Chondrocyte (in vitro differentiated cells): ENCODE data around the gene FAM43A. TPM values are rescaled to one million over a fixed set of nuclear protein-coding genes. Genes with fewer than 3 reads are reported as not detected.

Experiments used
- DNase-seq: peaks from one replicate; pipeline ENCODE4 v3.0.0; 2021; ENCODE audit warnings: mixed read lengths, low spot score
- H3K27ac Mint-ChIP-seq: one replicate; pipeline ENCODE4 v1.8.0; 2021; ENCODE audit warnings: mild to moderate bottlenecking, moderate library complexity, mixed read lengths; ENCODE audit not compliant: unreplicated experiment
- H3K27me3 Mint-ChIP-seq: 2 replicates; pipeline ENCODE4 v1.8.0; 2021; ENCODE audit warnings: low read depth, mixed read lengths
- H3K36me3 Mint-ChIP-seq: 2 replicates; pipeline ENCODE4 v1.8.0; 2021; ENCODE audit warnings: low read depth, mixed read lengths
- H3K4me1 Mint-ChIP-seq: 2 replicates; pipeline ENCODE4 v1.8.0; 2021; ENCODE audit warnings: low read depth, mild to moderate bottlenecking, mixed read lengths
- H3K4me3 Mint-ChIP-seq: one replicate; pipeline ENCODE4 v1.8.0; 2021; ENCODE audit warnings: mild to moderate bottlenecking, moderate library complexity, mixed read lengths; ENCODE audit not compliant: unreplicated experiment
- H3K9me3 Mint-ChIP-seq: 2 replicates; pipeline ENCODE4 v1.8.0; 2021; ENCODE audit warnings: low read depth, mixed read lengths
- long read RNA-seq: library from polyadenylated mRNA; stranded (forward); transcript quantifications from one replicate; pipeline ENCODE4 v2.0.0, GENCODE V29; 2021
- total RNA-seq: library from RNA; stranded (reverse); gene quantifications from 3 replicates; pipeline ENCODE4 v1.2.1, GENCODE V29; 2021
- TF ChIP-seq, protein P1 (sequence below): fragments of 200-600 bp; sonication (generic); IDR thresholded peaks from 2 replicates; pipeline ENCODE4 v1.5.0; 2021; ENCODE audit warnings: antibody characterized with exemption, mild to moderate bottlenecking, moderate library complexity

FAM43A gene, protein sequence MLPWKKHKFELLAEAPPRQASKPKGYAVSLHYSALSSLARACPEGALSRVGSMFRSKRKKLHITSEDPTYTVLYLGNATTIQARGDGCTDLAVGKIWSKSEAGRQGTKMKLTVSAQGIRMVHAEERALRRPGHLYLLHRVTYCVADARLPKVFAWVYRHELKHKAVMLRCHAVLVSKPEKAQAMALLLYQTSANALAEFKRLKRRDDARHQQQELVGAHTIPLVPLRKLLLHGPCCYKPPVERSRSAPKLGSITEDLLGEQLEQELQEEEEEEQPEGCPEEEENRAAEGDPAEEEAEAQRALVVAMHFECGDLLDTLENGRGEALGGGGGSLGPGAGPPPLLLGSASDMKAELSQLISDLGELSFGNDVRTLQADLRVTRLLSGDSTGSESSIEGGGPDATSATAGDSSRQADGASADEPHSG
- 22.8 to 25.3 TPM (median 25.1 TPM) in 3 replicates for total RNA-seq
- long read RNA-seq, transcript FAM43A-201 (1 exons, 2,494 nt), result major isoform, 57 of 58 reads
- long read RNA-seq, partial matches to known transcripts, result 0 of 58 reads
- long read RNA-seq, other reads (novel, unspliced or antisense), result 1 of 58 reads

DNA sequence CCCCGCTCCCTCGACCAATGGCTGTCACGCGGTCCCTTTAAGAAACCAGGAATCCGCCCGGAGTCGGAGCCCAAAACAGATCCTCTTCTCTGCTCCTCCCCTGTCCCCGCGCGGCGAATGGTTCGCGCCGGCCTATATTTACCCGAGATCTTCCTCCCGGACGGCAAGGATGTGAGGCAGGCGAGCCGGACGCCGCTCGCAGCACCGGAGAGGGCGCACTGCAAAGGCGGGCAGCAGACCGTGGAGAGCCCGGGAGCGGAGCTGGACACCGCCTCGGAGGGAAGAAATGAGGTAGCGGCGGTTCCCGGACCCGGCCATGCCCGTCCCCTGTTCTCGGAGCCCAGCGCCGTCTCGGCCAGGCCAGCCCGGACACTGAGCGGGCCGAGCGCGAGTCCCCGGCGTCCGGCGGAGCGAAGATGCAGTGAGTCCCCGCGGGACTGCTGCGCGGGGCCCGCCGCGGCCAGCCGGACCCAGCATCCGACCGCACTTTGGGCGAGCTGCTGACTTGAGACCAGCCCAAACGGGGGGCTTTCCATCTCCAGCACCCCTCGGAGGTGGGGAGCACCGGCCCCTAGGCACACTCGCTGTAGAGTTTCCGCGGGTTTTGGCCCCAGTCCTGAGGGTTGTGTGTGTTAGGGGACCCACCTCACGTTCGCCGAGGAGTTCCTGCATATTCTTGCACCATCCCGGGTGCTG lies at the start of gene FAM43A:
TSS of gene FAM43A (plus strand) at position 166 of the 696 bp plus-strand sequence. CDS start 944 bp downstream, outside the sequence.
- peaks cover 2% of the 10 kb centered on the region for H3K27me3 Mint-ChIP-seq
- H3K36me3 Mint-ChIP-seq, result peaks cover 3% of the 10 kb centered on the region
- DNase-seq, result peak; percentile 95
- H3K27ac Mint-ChIP-seq, result peak within 1 kb of the TSS; percentile 84
- H3K4me3 Mint-ChIP-seq, result peak within 1 kb of the TSS; percentile 91
- H3K9me3 Mint-ChIP-seq, result no peaks in the 10 kb centered on the region
- TF ChIP-seq, protein P1, sequence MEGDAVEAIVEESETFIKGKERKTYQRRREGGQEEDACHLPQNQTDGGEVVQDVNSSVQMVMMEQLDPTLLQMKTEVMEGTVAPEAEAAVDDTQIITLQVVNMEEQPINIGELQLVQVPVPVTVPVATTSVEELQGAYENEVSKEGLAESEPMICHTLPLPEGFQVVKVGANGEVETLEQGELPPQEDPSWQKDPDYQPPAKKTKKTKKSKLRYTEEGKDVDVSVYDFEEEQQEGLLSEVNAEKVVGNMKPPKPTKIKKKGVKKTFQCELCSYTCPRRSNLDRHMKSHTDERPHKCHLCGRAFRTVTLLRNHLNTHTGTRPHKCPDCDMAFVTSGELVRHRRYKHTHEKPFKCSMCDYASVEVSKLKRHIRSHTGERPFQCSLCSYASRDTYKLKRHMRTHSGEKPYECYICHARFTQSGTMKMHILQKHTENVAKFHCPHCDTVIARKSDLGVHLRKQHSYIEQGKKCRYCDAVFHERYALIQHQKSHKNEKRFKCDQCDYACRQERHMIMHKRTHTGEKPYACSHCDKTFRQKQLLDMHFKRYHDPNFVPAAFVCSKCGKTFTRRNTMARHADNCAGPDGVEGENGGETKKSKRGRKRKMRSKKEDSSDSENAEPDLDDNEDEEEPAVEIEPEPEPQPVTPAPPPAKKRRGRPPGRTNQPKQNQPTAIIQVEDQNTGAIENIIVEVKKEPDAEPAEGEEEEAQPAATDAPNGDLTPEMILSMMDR, result peak; percentile 62
- H3K4me1 Mint-ChIP-seq, result peaks cover 54% of the 10 kb centered on the region

DNA sequence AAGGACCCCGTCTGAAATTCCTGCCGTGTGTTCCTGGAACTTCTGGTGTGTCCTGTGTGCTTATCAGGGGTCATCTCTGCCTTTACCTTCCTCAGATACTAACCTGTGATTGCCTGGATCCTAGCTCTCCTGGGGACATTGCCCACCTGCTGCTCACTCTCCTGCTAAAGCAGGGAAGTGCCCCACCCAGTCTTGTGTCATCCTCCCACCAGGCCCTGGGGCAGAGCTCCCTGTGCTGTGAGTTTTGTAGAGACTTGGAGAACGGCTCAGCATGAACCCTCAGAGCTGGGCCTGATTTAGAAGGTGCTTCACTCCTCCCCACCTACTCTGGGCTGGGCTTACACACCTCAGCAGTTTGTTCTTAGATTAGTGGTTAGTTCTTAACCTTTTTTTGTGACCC lies 48.6 kb upstream of the FAM43A start:
- Mint-ChIP-seq H3K4me1 (peaks cover 46% of the 10 kb centered on the region), H3K27me3 (no peaks in the 10 kb centered on the region), H3K9me3 (no peaks in the 10 kb centered on the region), H3K4me3 (no peak overlapping the region), H3K27ac (no peak overlapping the region), H3K36me3 (peaks cover 10% of the 10 kb centered on the region)
- TF ChIP-seq, protein P1, result no peak
- no peak for DNase-seq

DNA sequence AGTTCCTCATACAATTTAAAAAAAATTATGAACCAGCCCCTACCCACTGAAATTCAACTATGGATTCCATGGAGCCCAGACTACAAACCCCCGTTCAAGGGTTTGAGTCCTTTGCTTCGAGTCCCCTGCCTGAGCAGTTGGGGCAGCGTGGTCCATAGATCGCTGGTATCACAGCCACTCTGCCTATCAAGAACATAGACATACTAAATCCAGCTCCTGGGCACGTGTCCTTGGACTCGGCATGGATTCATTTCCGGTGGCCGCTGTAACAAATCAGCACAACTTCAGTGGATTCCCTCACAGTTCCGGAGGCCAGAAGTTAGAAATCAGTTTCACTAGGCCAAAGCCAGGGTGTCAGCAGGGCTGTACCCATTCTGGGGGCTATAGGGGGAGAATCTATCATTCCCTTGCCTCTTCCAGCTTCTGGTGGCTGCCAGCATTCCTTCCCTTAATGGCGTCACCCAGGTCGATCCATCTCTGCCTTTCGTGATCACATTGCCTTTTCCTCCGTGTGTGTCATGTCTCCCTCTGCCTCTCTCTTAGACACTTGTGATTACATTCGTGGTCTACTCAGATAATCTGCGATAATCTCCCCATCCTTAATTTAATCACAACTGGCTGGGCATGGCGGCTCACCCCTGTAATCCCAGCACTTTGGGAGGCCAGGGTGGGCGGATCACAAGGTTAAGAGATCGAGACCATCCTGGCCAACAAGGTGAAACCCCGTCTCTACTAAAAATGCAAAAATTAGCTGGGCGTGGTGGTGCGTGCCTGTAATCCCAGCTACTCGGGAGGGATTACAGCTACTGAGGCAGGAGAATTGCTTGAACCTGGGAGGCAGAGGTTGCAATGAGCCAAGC lies 47.9 kb upstream of the FAM43A start:
- DNase-seq, result no peak
- H3K27me3 Mint-ChIP-seq, result no peaks in the 10 kb centered on the region
- H3K36me3 Mint-ChIP-seq, result peaks cover 12% of the 10 kb centered on the region
- H3K9me3 Mint-ChIP-seq, result no peaks in the 10 kb centered on the region
- peaks cover 39% of the 10 kb centered on the region for H3K4me1 Mint-ChIP-seq
- H3K4me3 Mint-ChIP-seq, result no peak overlapping the region
- TF ChIP-seq, protein P1, result no peak
- H3K27ac Mint-ChIP-seq, result no peak overlapping the region

DNA sequence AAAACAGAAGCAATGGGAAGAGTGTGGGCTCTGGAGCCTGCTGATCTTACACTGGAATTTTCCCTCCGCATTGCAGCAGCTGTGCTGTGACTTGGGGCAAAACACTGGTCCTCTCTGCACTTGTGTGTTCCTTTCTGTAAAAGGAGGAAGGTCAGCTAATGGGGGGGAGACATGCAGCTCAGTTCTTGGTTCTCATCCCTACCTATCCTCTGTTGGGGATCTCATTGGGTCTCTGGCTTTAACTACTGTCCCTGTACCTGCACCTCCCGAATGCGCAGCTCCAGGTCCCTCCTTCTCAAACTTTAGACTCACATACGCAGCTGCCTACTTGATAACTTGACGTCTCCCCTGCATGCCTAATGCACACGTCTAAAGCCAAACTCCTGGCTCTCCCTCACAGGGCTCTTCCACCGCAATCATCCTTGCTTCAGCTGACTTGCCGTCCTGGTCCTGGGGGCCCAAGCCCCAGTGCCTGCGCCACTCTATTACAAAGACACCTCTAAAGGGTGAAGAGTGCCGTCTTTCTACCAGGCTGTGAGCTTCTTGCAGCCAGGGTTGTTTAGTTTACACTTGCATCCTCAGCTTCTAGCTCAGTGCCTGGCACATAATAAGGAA lies 46.6 kb upstream of the FAM43A start:
- no peak overlapping the region for H3K27ac Mint-ChIP-seq
- H3K36me3 Mint-ChIP-seq, result peaks cover 17% of the 10 kb centered on the region
- H3K4me1 Mint-ChIP-seq, result peaks cover 35% of the 10 kb centered on the region
- TF ChIP-seq, protein P1, result no peak
- H3K4me3 Mint-ChIP-seq, result no peak overlapping the region
- no peaks in the 10 kb centered on the region for H3K9me3 Mint-ChIP-seq
- H3K27me3 Mint-ChIP-seq, result no peaks in the 10 kb centered on the region
- no peak for DNase-seq
